ENCODE data around the gene MACROH2A1.
"Not testable (repeated sequence)": the region's sequence is repeated elsewhere in the genome, so short reads cannot be mapped to it uniquely, and the experiment has no call there.

MACROH2A1 gene

GRCh38 chr5:135365281-135365680, 33.8 kb downstream of the MACROH2A1 start:
- H3K27ac ChIP-seq (ENCODE audit: insufficient read depth, low read depth, low read length, poor library complexity, severe bottlenecking): no peak overlapping the region
- 91 to 92% methylated on average over 2 of the region's 2 CpGs for WGBS, 2 experiments
- no peak overlapping the region for H3K4me3 ChIP-seq (ENCODE audit: insufficient read depth, low read depth, low read length)
- H3K4me1 ChIP-seq (ENCODE audit: control insufficient read depth, insufficient read depth, low read length): no peaks in the 10 kb centered on the region
- peaks cover 31% of the 10 kb centered on the region for H3K36me3 ChIP-seq (ENCODE audit: control insufficient read depth, insufficient read depth, low read length)
- no peaks in the 10 kb centered on the region for H3K9me3 ChIP-seq (ENCODE audit: control insufficient read depth, low read length)
- H3K27me3 ChIP-seq (ENCODE audit: control insufficient read depth, insufficient read depth, low read length, poor library complexity, severe bottlenecking): no peaks in the 10 kb centered on the region

DNA sequence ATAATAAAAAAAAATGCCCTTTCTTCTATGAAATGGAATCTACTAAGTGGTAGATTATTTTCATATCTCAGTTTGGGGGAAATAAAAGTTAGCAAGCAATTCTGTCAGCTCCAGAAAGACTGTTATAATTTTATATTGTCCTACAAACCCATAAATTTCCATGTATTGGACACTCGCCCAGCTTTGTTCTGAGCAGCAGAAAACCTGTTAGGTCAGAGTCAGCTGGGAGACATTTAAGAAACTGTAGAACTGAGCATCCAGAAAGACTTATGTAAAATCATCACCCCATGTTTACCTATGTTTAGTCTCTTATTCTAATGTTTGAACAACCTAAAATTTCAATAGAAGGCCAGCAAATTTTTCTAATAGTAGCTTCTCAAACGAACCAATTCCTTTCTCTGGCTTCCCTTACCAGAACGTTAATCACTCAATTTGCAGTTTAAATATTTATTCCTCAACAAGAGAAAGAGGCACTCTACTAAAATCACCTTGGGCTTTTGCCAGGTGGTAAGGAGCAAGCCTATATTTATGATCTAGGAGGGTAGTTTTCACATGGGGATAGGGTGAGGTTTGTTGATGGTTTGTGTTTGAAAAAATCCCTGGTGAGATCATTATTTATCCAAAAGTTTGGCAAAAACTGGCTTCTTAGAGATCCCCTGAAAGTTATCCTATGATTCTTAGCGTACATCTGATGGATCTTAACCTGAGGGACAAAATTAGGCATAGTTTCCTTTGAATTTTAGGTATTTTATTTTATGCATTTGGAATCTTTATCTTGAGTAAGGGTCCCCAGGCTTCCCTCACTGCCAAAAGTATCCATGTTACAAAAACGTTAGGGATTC, 34.4 kb downstream of the MACROH2A1 start:
- Histone ChIP-seq H3K4me1 (ENCODE audit: control insufficient read depth, insufficient read depth, low read length) (no peaks in the 10 kb centered on the region), H3K9me3 (ENCODE audit: control insufficient read depth, low read length) (no peaks in the 10 kb centered on the region), H3K27ac (ENCODE audit: insufficient read depth, low read depth, low read length, poor library complexity, severe bottlenecking) (no peak overlapping the region), H3K4me3 (ENCODE audit: insufficient read depth, low read depth, low read length) (no peak overlapping the region), H3K27me3 (ENCODE audit: control insufficient read depth, insufficient read depth, low read length, poor library complexity, severe bottlenecking) (no peaks in the 10 kb centered on the region), H3K36me3 (ENCODE audit: control insufficient read depth, insufficient read depth, low read length) (peaks cover 30% of the 10 kb centered on the region)
- 91% methylated on average over 5 of the region's 5 CpGs for WGBS, 2 experiments

GRCh38 chr5:135363342-135363741, 35.7 kb downstream of the MACROH2A1 start:
- H3K4me3 ChIP-seq (ENCODE audit: insufficient read depth, low read depth, low read length); H3K27me3 ChIP-seq (ENCODE audit: control insufficient read depth, insufficient read depth, low read length, poor library complexity, severe bottlenecking); H3K27ac ChIP-seq (ENCODE audit: insufficient read depth, low read depth, low read length, poor library complexity, severe bottlenecking); H3K4me1 ChIP-seq (ENCODE audit: control insufficient read depth, insufficient read depth, low read length); H3K9me3 ChIP-seq (ENCODE audit: control insufficient read depth, low read length): not testable (repeated sequence)
- peaks cover 23% of the 10 kb centered on the region for H3K36me3 ChIP-seq (ENCODE audit: control insufficient read depth, insufficient read depth, low read length)
- WGBS, 2 experiments: 94 to 100% methylated on average over 2 to 3 of the region's 3 CpGs

GRCh38 chr5:135362102-135362501, 36.9 kb downstream of the MACROH2A1 start:
- 92 to 100% methylated on average over 1 to 2 of the region's 2 CpGs for WGBS, 2 experiments
- H3K9me3 ChIP-seq (ENCODE audit: control insufficient read depth, low read length): no peaks in the 10 kb centered on the region
- no peak overlapping the region for H3K27ac ChIP-seq (ENCODE audit: insufficient read depth, low read depth, low read length, poor library complexity, severe bottlenecking)
- H3K4me1 ChIP-seq (ENCODE audit: control insufficient read depth, insufficient read depth, low read length): no peaks in the 10 kb centered on the region
- peaks cover 17% of the 10 kb centered on the region for H3K36me3 ChIP-seq (ENCODE audit: control insufficient read depth, insufficient read depth, low read length)
- no peaks in the 10 kb centered on the region for H3K27me3 ChIP-seq (ENCODE audit: control insufficient read depth, insufficient read depth, low read length, poor library complexity, severe bottlenecking)
- no peak overlapping the region for H3K4me3 ChIP-seq (ENCODE audit: insufficient read depth, low read depth, low read length)

DNA sequence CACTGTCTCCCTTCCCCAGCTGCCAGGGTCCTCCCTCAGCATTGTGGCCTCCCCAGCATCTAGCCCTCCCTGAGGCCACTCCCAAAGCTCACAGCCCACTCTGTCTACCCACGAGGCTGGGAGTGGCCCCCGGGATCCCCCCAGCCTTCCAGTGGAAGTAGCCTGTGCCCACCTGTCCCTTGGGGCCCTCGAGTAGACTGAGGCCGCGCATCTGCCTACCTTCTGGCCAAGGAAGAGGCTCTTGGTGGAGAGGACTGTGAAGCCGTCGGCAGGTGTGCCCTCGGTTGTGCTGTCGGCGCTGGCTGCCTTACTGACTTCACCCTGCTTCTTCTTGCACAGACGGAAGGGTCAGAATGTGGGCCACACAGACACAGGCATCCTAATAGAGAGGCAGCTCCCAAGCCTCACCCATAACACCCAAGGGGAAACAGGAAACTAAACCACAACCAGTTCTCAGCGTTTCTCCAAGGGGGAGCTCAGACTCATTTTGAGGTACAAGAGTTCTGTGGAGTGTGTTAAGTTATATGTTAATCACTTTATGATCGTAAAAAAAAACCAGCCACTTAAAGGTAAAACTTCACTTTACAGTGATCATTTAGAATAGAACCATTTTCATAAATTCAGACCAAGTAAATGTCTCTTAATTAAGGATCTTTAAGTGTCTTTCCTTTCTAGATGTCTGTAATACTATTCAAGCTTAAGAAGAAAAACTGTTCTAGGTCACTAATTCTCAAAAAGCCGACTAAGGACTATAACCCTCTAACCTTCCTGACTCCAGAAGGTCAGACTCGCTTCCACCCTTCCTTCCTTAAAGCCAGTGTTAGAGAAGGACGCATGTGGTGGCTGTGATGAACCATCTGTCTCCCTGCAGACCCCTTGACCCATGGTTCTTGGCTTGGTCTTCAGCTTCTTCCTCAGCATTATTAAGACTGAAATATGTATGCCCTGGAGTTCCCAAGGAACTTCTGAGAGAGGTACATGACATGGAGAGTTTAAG, 38.5 kb downstream of the MACROH2A1 start:
- Histone ChIP-seq H3K4me3 (ENCODE audit: insufficient read depth, low read depth, low read length) (no peak overlapping the region), H3K27me3 (ENCODE audit: control insufficient read depth, insufficient read depth, low read length, poor library complexity, severe bottlenecking) (no peaks in the 10 kb centered on the region), H3K4me1 (ENCODE audit: control insufficient read depth, insufficient read depth, low read length) (no peaks in the 10 kb centered on the region), H3K36me3 (ENCODE audit: control insufficient read depth, insufficient read depth, low read length) (peaks cover 14% of the 10 kb centered on the region), H3K27ac (ENCODE audit: insufficient read depth, low read depth, low read length, poor library complexity, severe bottlenecking) (no peak overlapping the region), H3K9me3 (ENCODE audit: control insufficient read depth, low read length) (no peaks in the 10 kb centered on the region)
- 93% methylated on average over 14 of the region's 16 CpGs for WGBS, 2 experiments

GRCh38 chr5:135359374-135360165, 39.5 kb downstream of the MACROH2A1 start:
- Histone ChIP-seq H3K36me3 (ENCODE audit: control insufficient read depth, insufficient read depth, low read length) (peaks cover 14% of the 10 kb centered on the region), H3K27ac (ENCODE audit: insufficient read depth, low read depth, low read length, poor library complexity, severe bottlenecking) (no peak overlapping the region), H3K4me3 (ENCODE audit: insufficient read depth, low read depth, low read length) (no peak overlapping the region), H3K27me3 (ENCODE audit: control insufficient read depth, insufficient read depth, low read length, poor library complexity, severe bottlenecking) (no peaks in the 10 kb centered on the region), H3K4me1 (ENCODE audit: control insufficient read depth, insufficient read depth, low read length) (no peaks in the 10 kb centered on the region), H3K9me3 (ENCODE audit: control insufficient read depth, low read length) (no peaks in the 10 kb centered on the region)
- WGBS, 2 experiments: 91 to 93% methylated on average over 7 of the region's 8 CpGs

DNA sequence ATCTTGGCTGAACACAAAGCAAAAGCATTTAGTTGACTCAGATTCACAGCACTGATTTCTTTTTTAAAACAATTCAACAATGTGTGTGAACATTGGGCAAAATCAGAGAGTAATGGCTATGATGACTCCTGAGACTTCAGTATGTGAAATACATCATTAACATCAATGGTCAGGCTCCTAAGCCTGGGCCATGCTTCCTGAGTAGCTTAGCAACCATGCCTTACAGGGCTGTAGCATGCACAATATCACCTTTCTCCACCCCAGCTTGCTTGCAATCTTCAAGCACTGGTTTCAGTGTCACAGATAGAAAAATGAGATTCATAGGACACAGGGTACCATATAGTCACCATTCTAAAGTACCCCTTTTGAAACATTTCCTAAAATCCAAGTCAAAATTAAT, 41.3 kb downstream of the MACROH2A1 start:
- H3K4me3 ChIP-seq (ENCODE audit: insufficient read depth, low read depth, low read length): no peak overlapping the region
- no peaks in the 10 kb centered on the region for H3K4me1 ChIP-seq (ENCODE audit: control insufficient read depth, insufficient read depth, low read length)
- peaks cover 9% of the 10 kb centered on the region for H3K36me3 ChIP-seq (ENCODE audit: control insufficient read depth, insufficient read depth, low read length)
- no peaks in the 10 kb centered on the region for H3K27me3 ChIP-seq (ENCODE audit: control insufficient read depth, insufficient read depth, low read length, poor library complexity, severe bottlenecking)
- H3K27ac ChIP-seq (ENCODE audit: insufficient read depth, low read depth, low read length, poor library complexity, severe bottlenecking): no peak overlapping the region
- no peaks in the 10 kb centered on the region for H3K9me3 ChIP-seq (ENCODE audit: control insufficient read depth, low read length)

DNA sequence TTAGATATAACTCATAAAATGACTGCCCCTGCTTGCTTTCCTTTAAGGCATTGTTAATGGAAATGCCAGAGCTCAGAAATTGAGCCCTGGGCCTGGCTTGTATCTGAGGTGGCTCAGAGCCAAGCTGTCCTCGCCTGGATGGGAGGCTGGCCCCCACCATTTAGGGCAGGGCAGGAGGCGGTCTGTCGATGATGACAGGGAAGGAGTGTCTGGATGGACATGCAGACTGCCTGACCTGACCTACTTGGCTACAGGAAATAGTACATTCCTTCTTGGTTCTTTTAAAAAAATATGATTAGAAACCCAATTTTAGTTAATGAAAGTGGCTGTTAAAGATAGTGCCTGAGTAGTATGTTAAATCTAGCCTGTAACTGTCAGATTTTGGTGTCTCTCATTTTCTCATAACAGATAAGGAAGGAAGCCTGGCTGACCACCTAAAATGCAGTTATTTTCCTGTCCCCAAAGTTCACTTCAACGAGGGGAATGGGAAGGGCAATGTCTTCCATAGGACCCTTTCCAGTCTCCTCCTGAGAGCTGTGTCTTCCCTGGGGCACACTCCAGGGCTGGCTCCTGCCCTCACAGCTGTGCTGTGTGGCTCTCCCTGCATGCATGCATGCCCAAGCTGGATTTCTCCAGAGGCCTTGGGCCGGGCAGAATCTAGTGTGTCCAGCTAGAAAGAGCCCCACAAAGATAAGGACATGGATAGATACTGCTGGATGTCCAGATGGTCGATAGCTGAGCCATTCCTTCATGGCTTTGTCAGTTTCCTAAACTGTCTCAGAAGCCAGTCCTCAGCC, 42.3 kb downstream of the MACROH2A1 start:
- peaks cover 9% of the 10 kb centered on the region for H3K36me3 ChIP-seq (ENCODE audit: control insufficient read depth, insufficient read depth, low read length)
- no peak overlapping the region for H3K27ac ChIP-seq (ENCODE audit: insufficient read depth, low read depth, low read length, poor library complexity, severe bottlenecking)

DNA sequence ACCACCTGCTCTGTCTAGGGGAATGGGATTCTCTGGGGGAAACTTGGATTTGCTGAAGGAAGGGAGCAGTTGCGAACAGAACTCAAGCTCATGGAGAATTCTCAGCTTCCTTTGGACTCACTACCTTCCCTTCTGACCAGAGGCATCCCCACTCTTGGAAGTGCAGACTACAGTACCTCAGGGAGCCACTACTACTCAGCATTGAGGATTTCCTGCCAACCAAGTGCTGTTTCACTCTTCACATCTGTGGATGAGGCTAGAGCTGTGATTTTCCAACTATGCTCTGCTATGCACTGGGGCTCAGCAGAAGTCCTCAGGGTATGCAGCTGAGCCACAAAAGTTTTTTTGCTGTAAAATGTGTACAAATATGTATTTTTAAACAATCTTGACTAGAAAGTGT, 43.9 kb downstream of the MACROH2A1 start:
- 89 to 90% methylated on average over 1 of the region's 1 CpG for WGBS, 2 experiments
- Histone ChIP-seq H3K9me3 (ENCODE audit: control insufficient read depth, low read length) (no peaks in the 10 kb centered on the region), H3K27me3 (ENCODE audit: control insufficient read depth, insufficient read depth, low read length, poor library complexity, severe bottlenecking) (no peaks in the 10 kb centered on the region), H3K4me1 (ENCODE audit: control insufficient read depth, insufficient read depth, low read length) (no peaks in the 10 kb centered on the region), H3K4me3 (ENCODE audit: insufficient read depth, low read depth, low read length) (no peak overlapping the region), H3K27ac (ENCODE audit: insufficient read depth, low read depth, low read length, poor library complexity, severe bottlenecking) (no peak overlapping the region), H3K36me3 (ENCODE audit: control insufficient read depth, insufficient read depth, low read length) (peaks cover 4% of the 10 kb centered on the region)

More for the DNA sequence above, 42.3 kb downstream of the MACROH2A1 start:
- Histone ChIP-seq H3K4me3 (ENCODE audit: insufficient read depth, low read depth, low read length) (no peak overlapping the region), H3K4me1 (ENCODE audit: control insufficient read depth, insufficient read depth, low read length) (no peaks in the 10 kb centered on the region), H3K9me3 (ENCODE audit: control insufficient read depth, low read length) (no peaks in the 10 kb centered on the region), H3K27me3 (ENCODE audit: control insufficient read depth, insufficient read depth, low read length, poor library complexity, severe bottlenecking) (no peaks in the 10 kb centered on the region)
- 97% methylated on average over 6 of the region's 6 CpGs for WGBS, 2 experiments
